HFFc6 (cell line): ENCODE results near the gene THRA. TPM values are rescaled to one million over a fixed set of nuclear protein-coding genes. Genes with fewer than 3 reads are reported as not detected.
A peak's percentile ranks its signal among the peaks of the same experiment; 100 is the strongest.

ENCODE experiments used
- DNase-seq: peaks from one replicate; pipeline ENCODE4 v3.0.0-alpha.2; 2018
- H3K27ac Mint-ChIP-seq: 2 replicates; pipeline ENCODE4 v1.8.0; 2020; ENCODE audit warnings: mild to moderate bottlenecking, mixed read lengths
- H3K27me3 Mint-ChIP-seq: 2 replicates; pipeline ENCODE4 v1.8.0; 2021; ENCODE audit warnings: mild to moderate bottlenecking, moderate library complexity, mixed read lengths; ENCODE audit not compliant: insufficient read depth
- H3K36me3 Mint-ChIP-seq: 2 replicates; pipeline ENCODE4 v1.8.0; 2021; ENCODE audit warnings: low read depth, mixed read lengths
- H3K4me1 Mint-ChIP-seq: 2 replicates; pipeline ENCODE4 v1.8.0; 2020; ENCODE audit warnings: low read depth, mixed read lengths
- H3K4me3 Mint-ChIP-seq: 2 replicates; pipeline ENCODE4 v1.8.0; 2020; ENCODE audit warnings: mild to moderate bottlenecking, moderate library complexity, mixed read lengths
- H3K9me3 Mint-ChIP-seq: 2 replicates; pipeline ENCODE4 v1.8.0; 2020; ENCODE audit warnings: mild to moderate bottlenecking, mixed read lengths
- total RNA-seq, 6 experiments: library from RNA; stranded (reverse); fragmentation: NEBNext Ultra II Directional; extraction: Animal tissue kit (Norgen Biotek cat#: 25700); gene quantifications; 2 replicates in 1 of 6; 3 replicates in 5 of 6; pipeline ENCODE4 v1.2.3, GENCODE V29; 2021
- TF ChIP-seq, protein P1 (sequence below): fragments of 200-600 bp; sonication (generic); IDR thresholded peaks from 2 replicates; pipeline ENCODE4 v1.5.0; 2021; ENCODE audit warnings: antibody characterized with exemption, mild to moderate bottlenecking

Gene THRA
- total RNA-seq, 6 experiments from 2014 or later, result 29.3 to 33.7 (median 30.7) TPM

DNA sequence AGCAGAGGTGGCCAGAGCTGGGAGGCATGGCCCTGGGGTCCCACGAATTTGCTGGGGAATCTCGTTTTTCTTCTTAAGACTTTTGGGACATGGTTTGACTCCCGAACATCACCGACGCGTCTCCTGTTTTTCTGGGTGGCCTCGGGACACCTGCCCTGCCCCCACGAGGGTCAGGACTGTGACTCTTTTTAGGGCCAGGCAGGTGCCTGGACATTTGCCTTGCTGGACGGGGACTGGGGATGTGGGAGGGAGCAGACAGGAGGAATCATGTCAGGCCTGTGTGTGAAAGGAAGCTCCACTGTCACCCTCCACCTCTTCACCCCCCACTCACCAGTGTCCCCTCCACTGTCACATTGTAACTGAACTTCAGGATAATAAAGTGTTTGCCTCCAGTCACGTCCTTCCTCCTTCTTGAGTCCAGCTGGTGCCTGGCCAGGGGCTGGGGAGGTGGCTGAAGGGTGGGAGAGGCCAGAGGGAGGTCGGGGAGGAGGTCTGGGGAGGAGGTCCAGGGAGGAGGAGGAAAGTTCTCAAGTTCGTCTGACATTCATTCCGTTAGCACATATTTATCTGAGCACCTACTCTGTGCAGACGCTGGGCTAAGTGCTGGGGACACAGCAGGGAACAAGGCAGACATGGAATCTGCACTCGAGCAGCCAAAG, 45.2 kb upstream of the THRA start:
- H3K4me3 Mint-ChIP-seq, result peak overlapping the region; percentile 24; the same call in 1 of the 2 replicates

DNA sequence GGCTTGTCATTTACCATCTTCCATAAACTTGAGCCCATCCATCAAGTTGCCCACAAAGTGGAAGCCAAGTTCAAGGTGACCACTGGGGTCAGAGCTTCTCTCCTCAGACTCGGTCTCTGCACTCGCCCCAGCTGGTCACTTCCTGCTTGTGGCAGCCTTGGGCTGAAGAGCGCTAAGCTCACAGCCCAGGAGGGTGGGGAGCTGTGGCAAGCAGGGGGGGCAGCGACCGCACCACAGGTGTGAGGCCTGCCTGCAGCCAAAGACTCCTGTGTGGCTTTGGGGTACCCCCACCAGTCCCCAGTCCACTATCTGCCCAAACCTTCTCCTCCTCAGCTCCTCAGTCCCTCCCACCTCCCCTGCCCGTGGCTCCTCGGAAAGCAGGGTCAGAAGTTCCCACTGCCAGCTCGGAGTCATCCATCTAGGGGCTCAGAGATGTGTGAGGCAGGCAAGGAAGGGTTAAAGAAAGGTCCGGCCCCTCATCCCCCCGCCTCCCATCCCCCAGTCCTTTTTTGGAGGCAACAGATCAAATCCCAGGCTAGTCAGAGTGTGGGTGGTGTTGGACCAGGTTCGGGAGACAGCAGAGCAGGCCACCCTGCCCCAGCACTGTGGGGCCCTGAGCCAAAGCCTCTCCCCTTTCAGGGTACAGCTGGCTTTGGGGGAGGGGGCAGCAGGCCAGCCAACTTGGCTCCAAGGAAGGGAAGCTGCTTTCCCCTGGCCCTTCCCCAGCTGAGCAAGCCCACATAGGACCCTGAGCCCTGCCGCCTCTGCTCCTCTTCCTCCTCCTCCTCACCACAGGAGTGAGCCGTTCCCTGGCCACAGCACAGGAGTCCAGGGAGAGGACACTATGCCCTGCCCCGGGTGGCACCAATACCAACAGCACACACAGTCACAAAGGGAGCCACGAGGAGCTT, 44.3 kb upstream of the THRA start:
- Mint-ChIP-seq H3K4me3 (peak overlapping the region; percentile 80), H3K27ac (peak overlapping the region; percentile 98), H3K36me3 (no peaks in the 10 kb centered on the region), H3K27me3 (no peaks in the 10 kb centered on the region; the same call in 1 of the 2 replicates), H3K4me1 (peaks cover 91% of the 10 kb centered on the region), H3K9me3 (no peaks in the 10 kb centered on the region)
- TF ChIP-seq, protein P1, sequence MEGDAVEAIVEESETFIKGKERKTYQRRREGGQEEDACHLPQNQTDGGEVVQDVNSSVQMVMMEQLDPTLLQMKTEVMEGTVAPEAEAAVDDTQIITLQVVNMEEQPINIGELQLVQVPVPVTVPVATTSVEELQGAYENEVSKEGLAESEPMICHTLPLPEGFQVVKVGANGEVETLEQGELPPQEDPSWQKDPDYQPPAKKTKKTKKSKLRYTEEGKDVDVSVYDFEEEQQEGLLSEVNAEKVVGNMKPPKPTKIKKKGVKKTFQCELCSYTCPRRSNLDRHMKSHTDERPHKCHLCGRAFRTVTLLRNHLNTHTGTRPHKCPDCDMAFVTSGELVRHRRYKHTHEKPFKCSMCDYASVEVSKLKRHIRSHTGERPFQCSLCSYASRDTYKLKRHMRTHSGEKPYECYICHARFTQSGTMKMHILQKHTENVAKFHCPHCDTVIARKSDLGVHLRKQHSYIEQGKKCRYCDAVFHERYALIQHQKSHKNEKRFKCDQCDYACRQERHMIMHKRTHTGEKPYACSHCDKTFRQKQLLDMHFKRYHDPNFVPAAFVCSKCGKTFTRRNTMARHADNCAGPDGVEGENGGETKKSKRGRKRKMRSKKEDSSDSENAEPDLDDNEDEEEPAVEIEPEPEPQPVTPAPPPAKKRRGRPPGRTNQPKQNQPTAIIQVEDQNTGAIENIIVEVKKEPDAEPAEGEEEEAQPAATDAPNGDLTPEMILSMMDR, result no peak
- DNase-seq, result no peak

More for the DNA sequence above, 45.2 kb upstream of the THRA start:
- Mint-ChIP-seq H3K27me3 (no peaks in the 10 kb centered on the region; the same call in 1 of the 2 replicates), H3K9me3 (no peaks in the 10 kb centered on the region), H3K36me3 (no peaks in the 10 kb centered on the region), H3K4me1 (peaks cover 87% of the 10 kb centered on the region), H3K27ac (peak overlapping the region; percentile 98)
- TF ChIP-seq, protein P1, result no peak
- DNase-seq, result no peak

GRCh38 chr17:40019140-40019991, 43.4 kb upstream of the THRA start:
- peaks cover 91% of the 10 kb centered on the region for H3K4me1 Mint-ChIP-seq

GRCh38 chr17:40020146-40020545, 42.6 kb upstream of the THRA start:
- Mint-ChIP-seq H3K4me3 (peak overlapping the region; percentile 61; the same call in 1 of the 2 replicates), H3K9me3 (no peaks in the 10 kb centered on the region), H3K36me3 (peaks cover 14% of the 10 kb centered on the region), H3K27me3 (no peaks in the 10 kb centered on the region; the same call in 1 of the 2 replicates), H3K27ac (peak overlapping the region; percentile 98), H3K4me1 (peaks cover 91% of the 10 kb centered on the region)
- TF ChIP-seq, protein P1, result no peak
- no peak for DNase-seq

More at GRCh38 chr17:40019140-40019991, 43.4 kb upstream of the THRA start:
- Mint-ChIP-seq H3K27ac (peak overlapping the region; percentile 98), H3K27me3 (no peaks in the 10 kb centered on the region; the same call in 1 of the 2 replicates), H3K9me3 (no peaks in the 10 kb centered on the region), H3K36me3 (peaks cover 6% of the 10 kb centered on the region; the same call in 1 of the 2 replicates), H3K4me3 (peak overlapping the region; percentile 80)
- TF ChIP-seq, protein P1, result peak; percentile 59
- DNase-seq, result peak; percentile 87

GRCh38 chr17:40021451-40021971, 41.3 kb upstream of the THRA start:
- peak overlapping the region; percentile 98 for H3K27ac Mint-ChIP-seq
- peak overlapping the region; percentile 74 for H3K4me3 Mint-ChIP-seq
- no peaks in the 10 kb centered on the region for H3K9me3 Mint-ChIP-seq
- H3K27me3 Mint-ChIP-seq, result no peaks in the 10 kb centered on the region; the same call in 1 of the 2 replicates
- peaks cover 91% of the 10 kb centered on the region for H3K4me1 Mint-ChIP-seq
- peak; percentile 96 for DNase-seq
- TF ChIP-seq, protein P1, result peak; percentile 32; the same call in 1 of the 2 replicates
- H3K36me3 Mint-ChIP-seq, result peaks cover 28% of the 10 kb centered on the region
